GM12878 (cell line): ENCODE data around the gene TRRAP. TPM values are rescaled to one million over a fixed set of nuclear protein-coding genes. Genes with fewer than 3 reads are reported as not detected.

Source experiments
- BHLHE40 ChIP-seq, 2 experiments: fragments of 450-650 bp in 1 of 2; IDR thresholded peaks; 2 replicates each; pipeline ENCODE4 v1.6.1; 2011 to 2017; ENCODE audit warnings: low read depth in 2 of 2, borderline replicate concordance in 1 of 2, improper control_type of control experiment in 1 of 2, low read length in 1 of 2, mild to moderate bottlenecking in 1 of 2
- CHD4 ChIP-seq: fragments of 200-600 bp; sonication (generic); IDR thresholded peaks from 2 replicates; pipeline ENCODE4 v1.6.1; 2016; ENCODE audit warnings: mild to moderate bottlenecking
- DPF2 ChIP-seq: fragments of 450-650 bp; IDR thresholded peaks from 2 replicates; pipeline ENCODE4 v1.6.1; 2017; ENCODE audit warnings: mild to moderate bottlenecking
- ETV6 ChIP-seq, 2 experiments: fragments of 450-650 bp in 1 of 2; IDR thresholded peaks in 1 of 2; conservative IDR thresholded peaks in 1 of 2; 2 replicates each; pipeline ENCODE4 v1.6.1; 2014; ENCODE audit warnings: antibody characterized with exemption in 1 of 2, borderline replicate concordance in 1 of 2, low read depth in 1 of 2, mild to moderate bottlenecking in 1 of 2, moderate library complexity in 1 of 2
- GABPA ChIP-seq: IDR thresholded peaks from 2 replicates; pipeline ENCODE4 v1.6.1; 2014; ENCODE audit warnings: antibody characterized with exemption, low read depth, mild to moderate bottlenecking, inconsistent platforms
- HDAC6 ChIP-seq: fragments of 200-600 bp; sonication (generic); IDR thresholded peaks from one replicate; pipeline ENCODE4 v1.8.0; 2017; ENCODE audit warnings: antibody characterized with exemption; ENCODE audit not compliant: unreplicated experiment
- LARP7 ChIP-seq: fragments of 450-650 bp; IDR thresholded peaks from 2 replicates; pipeline ENCODE4 v1.6.1; 2017; ENCODE audit warnings: mild to moderate bottlenecking
- MEF2B ChIP-seq: fragments of 450-650 bp; IDR thresholded peaks from 2 replicates; pipeline ENCODE4 v1.6.1; 2018; ENCODE audit warnings: mild to moderate bottlenecking, moderate library complexity; ENCODE audit not compliant: partially characterized antibody, poor library complexity, severe bottlenecking
- NKRF ChIP-seq: fragments of 450-650 bp; conservative IDR thresholded peaks from 2 replicates; pipeline ENCODE4 v1.6.1; 2017; ENCODE audit warnings: mild to moderate bottlenecking, moderate library complexity
- POLR2AphosphoS2 ChIP-seq: IDR thresholded peaks from 2 replicates; pipeline ENCODE4 v1.6.1; 2011; ENCODE audit warnings: low read depth, mild to moderate bottlenecking, low read length, improper control_type of control experiment, moderate library complexity
- POU2F2 ChIP-seq: IDR thresholded peaks from 3 replicates; pipeline ENCODE4 v1.6.1; 2011; ENCODE audit warnings: low read depth, mild to moderate bottlenecking, low read length, borderline replicate concordance
- RB1 ChIP-seq: fragments of 450-650 bp; formaldehyde crosslinking; IDR thresholded peaks from 2 replicates; pipeline ENCODE4 v1.6.1; 2017; ENCODE audit warnings: mild to moderate bottlenecking, borderline replicate concordance
- SIN3A ChIP-seq: IDR thresholded peaks from 2 replicates; pipeline ENCODE4 v1.6.1; 2012; ENCODE audit warnings: low read depth, low read length, improper control_type of control experiment
- SMAD5 ChIP-seq: IDR thresholded peaks from 2 replicates; pipeline ENCODE4 v1.6.1; 2016; ENCODE audit warnings: antibody characterized with exemption, low read depth
- SPI1 ChIP-seq: IDR thresholded peaks from 2 replicates; pipeline ENCODE4 v1.6.1; 2011; ENCODE audit warnings: low read depth, mild to moderate bottlenecking, low read length, moderate library complexity, borderline replicate concordance; ENCODE audit not compliant: insufficient read depth
- SUPT20H ChIP-seq: IDR thresholded peaks from 2 replicates; pipeline ENCODE4 v1.6.1; 2011; ENCODE audit warnings: low read depth, mild to moderate bottlenecking, low read length, moderate library complexity, borderline replicate concordance; ENCODE audit not compliant: control insufficient read depth
- TCF7 ChIP-seq: IDR thresholded peaks from 2 replicates; pipeline ENCODE4 v1.6.1; 2014; ENCODE audit warnings: antibody characterized with exemption, borderline replicate concordance
- ZNF622 ChIP-seq: fragments of 450-650 bp; IDR thresholded peaks from 2 replicates; pipeline ENCODE4 v1.6.1; 2017; ENCODE audit warnings: mild to moderate bottlenecking, inconsistent platforms
- polyA plus RNA-seq, 11 experiments: library from polyadenylated mRNA; depleted of rRNA in 4 of 11; unstranded in 6 of 11; stranded (reverse) in 5 of 11; fragments of >200 nt; fragmentation: Nextera tagmentation in 4 of 11; fragmentation: Illumina TruSeq in 1 of 11; extraction: Ambion mirVana in 4 of 11; extraction: Trizol in 1 of 11; gene quantifications; 1 replicate in 1 of 11; 2 replicates in 10 of 11; pipeline versions ENCODE4 v1.2.1 to v1.2.3, GENCODE V29; 2011 to 2016; ENCODE audit warnings: inconsistent platforms in 2 of 11, missing spikeins in 2 of 11, low read depth in 1 of 11
- total RNA-seq, 4 experiments: library from RNA; depleted of rRNA in 3 of 4; stranded (reverse); fragments of >200 nt in 3 of 4; fragmentation: Illumina TruSeq in 1 of 4; extraction: Trizol in 1 of 4; gene quantifications; 2 replicates each; pipeline versions ENCODE4 v1.2.1 to v1.2.3, GENCODE V29; 2013 to 2021
- TF ChIP-seq, protein P1 (sequence below): fragments of 450-650 bp; IDR thresholded peaks from 2 replicates; pipeline ENCODE4 v1.6.1; 2017; ENCODE audit warnings: mild to moderate bottlenecking
- TF ChIP-seq, protein P2 (sequence below): IDR thresholded peaks from 2 replicates; pipeline ENCODE4 v1.6.1; 2012; ENCODE audit warnings: low read depth, low read length, improper control_type of control experiment
- TF ChIP-seq, protein P3 (sequence below): IDR thresholded peaks from 2 replicates; pipeline ENCODE4 v1.6.1; 2011; ENCODE audit warnings: borderline replicate concordance, low read depth, mild to moderate bottlenecking, moderate library complexity, mixed read lengths, low read length; ENCODE audit not compliant: insufficient read depth; ENCODE audit errors: extremely low read length
- TF ChIP-seq, protein P4 (sequence below): fragments of 150-350 bp; IDR thresholded peaks from 2 replicates; pipeline ENCODE4 v1.6.1; 2014; ENCODE audit warnings: mild to moderate bottlenecking, low read depth, low read length

The TRRAP gene
- total and polyA plus RNA-seq, 10 of the 15 experiments (the other 5 are each of a cell fraction or from before 2014, with no cell fraction given) = 1.1 to 39.3 (median 8.5) TPM

- TF ChIP-seq RB1 (peak; percentile 92; the same call in 1 of the 2 replicates), ETV6 (conservative IDR thresholded peaks at IDR 0.05 in 1 of 2, IDR thresholded peaks at IDR 0.05 in 1 of 2; ENCODE audit: borderline replicate concordance in 1 of 2, low read depth in 1 of 2) (no peak), SPI1 (no peak), ZNF622 (no peak), TCF7 (no peak), HDAC6 (no peak), LARP7 (peak; percentile 96), CHD4 (no peak), SIN3A (no peak), DPF2 (peak; percentile 93), POLR2AphosphoS2 (0 out of 2 replicates have a peak, but pooled peaks have one; percentile 6), SUPT20H (no peak), SMAD5 (no peak), NKRF (peak; percentile 81), POU2F2 (no peak; the same call in 2 of the 3 replicates), GABPA (no peak), BHLHE40 (IDR thresholded peaks at IDR 0.05; ENCODE audit: borderline replicate concordance in 1 of 2, low read depth in 2 of 2, low read length in 1 of 2) (peak in 1 of 2 experiments; percentile 50; a peak in 2 of 4 replicates), MEF2B (peak; percentile 21)
- TF ChIP-seq, protein P1, sequence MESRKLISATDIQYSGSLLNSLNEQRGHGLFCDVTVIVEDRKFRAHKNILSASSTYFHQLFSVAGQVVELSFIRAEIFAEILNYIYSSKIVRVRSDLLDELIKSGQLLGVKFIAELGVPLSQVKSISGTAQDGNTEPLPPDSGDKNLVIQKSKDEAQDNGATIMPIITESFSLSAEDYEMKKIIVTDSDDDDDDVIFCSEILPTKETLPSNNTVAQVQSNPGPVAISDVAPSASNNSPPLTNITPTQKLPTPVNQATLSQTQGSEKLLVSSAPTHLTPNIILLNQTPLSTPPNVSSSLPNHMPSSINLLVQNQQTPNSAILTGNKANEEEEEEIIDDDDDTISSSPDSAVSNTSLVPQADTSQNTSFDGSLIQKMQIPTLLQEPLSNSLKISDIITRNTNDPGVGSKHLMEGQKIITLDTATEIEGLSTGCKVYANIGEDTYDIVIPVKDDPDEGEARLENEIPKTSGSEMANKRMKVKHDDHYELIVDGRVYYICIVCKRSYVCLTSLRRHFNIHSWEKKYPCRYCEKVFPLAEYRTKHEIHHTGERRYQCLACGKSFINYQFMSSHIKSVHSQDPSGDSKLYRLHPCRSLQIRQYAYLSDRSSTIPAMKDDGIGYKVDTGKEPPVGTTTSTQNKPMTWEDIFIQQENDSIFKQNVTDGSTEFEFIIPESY = no peak
- TF ChIP-seq, protein P2, sequence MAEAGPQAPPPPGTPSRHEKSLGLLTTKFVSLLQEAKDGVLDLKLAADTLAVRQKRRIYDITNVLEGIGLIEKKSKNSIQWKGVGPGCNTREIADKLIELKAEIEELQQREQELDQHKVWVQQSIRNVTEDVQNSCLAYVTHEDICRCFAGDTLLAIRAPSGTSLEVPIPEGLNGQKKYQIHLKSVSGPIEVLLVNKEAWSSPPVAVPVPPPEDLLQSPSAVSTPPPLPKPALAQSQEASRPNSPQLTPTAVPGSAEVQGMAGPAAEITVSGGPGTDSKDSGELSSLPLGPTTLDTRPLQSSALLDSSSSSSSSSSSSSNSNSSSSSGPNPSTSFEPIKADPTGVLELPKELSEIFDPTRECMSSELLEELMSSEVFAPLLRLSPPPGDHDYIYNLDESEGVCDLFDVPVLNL = no peak
- TF ChIP-seq, protein P3, sequence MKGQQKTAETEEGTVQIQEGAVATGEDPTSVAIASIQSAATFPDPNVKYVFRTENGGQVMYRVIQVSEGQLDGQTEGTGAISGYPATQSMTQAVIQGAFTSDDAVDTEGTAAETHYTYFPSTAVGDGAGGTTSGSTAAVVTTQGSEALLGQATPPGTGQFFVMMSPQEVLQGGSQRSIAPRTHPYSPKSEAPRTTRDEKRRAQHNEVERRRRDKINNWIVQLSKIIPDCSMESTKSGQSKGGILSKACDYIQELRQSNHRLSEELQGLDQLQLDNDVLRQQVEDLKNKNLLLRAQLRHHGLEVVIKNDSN = no peak
- TF ChIP-seq, protein P4, sequence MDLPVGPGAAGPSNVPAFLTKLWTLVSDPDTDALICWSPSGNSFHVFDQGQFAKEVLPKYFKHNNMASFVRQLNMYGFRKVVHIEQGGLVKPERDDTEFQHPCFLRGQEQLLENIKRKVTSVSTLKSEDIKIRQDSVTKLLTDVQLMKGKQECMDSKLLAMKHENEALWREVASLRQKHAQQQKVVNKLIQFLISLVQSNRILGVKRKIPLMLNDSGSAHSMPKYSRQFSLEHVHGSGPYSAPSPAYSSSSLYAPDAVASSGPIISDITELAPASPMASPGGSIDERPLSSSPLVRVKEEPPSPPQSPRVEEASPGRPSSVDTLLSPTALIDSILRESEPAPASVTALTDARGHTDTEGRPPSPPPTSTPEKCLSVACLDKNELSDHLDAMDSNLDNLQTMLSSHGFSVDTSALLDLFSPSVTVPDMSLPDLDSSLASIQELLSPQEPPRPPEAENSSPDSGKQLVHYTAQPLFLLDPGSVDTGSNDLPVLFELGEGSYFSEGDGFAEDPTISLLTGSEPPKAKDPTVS = no peak
Measured at GRCh38 chr7:98878365-98879197, at the start of gene TRRAP (continued).
